H1 (cell line): ENCODE results near the gene TMPRSS3. TPM values are rescaled to one million over a fixed set of nuclear protein-coding genes. Genes with fewer than 3 reads are reported as not detected.

Source experiments
- CTCF ChIA-PET: fragments of 300-600 bp; sonication (Branson Sonifier 250); formaldehyde crosslinking; loops from one replicate; lab custom pipeline; 2021; ENCODE audit not compliant: partially characterized antibody; lab: Charles Lee
- POLR2A ChIA-PET: fragments of 300-600 bp; sonication (Branson Sonifier 250); formaldehyde crosslinking; loops from one replicate; lab custom pipeline; 2021; ENCODE audit warnings: inconsistent platforms; ENCODE audit not compliant: partially characterized antibody; lab: Charles Lee
- DNase-seq, 2 experiments: peaks; one replicate each; pipeline versions ENCODE4 v3.0.0 to v3.0.0-alpha.2; 2010 to 2022; ENCODE audit warnings: low spot score in 2 of 2, low read depth in 1 of 2, mixed read lengths in 1 of 2
- FAIRE-seq: peaks from 2 replicates; lab custom pipeline; 2011; peaks lifted over from hg19 to GRCh38; lab: Jason Lieb, UNC
- H2AFZ ChIP-seq: 2 replicates; pipeline ENCODE4 v1.8.1; 2012; ENCODE audit warnings: low read length, inconsistent platforms
- H2AK5ac ChIP-seq: 2 replicates; pipeline ENCODE4 v1.6.1; 2013; ENCODE audit warnings: low read depth, low read length
- H2BK120ac ChIP-seq: replicated peaks from 2 replicates; pipeline ENCODE3; 2013; ENCODE audit warnings: low read depth, low read length, inconsistent platforms
- H2BK12ac ChIP-seq: 2 replicates; pipeline ENCODE4 v1.6.1; 2013; ENCODE audit warnings: low read depth, low read length
- H2BK15ac ChIP-seq: 2 replicates; pipeline ENCODE4 v1.6.1; 2013; ENCODE audit warnings: low read length
- H2BK20ac ChIP-seq: 2 replicates; pipeline ENCODE4 v1.6.1; 2013; ENCODE audit warnings: low read length
- H2BK5ac ChIP-seq: 2 replicates; pipeline ENCODE4 v1.6.1; 2013; ENCODE audit warnings: low read depth, low read length
- H3K14ac ChIP-seq: 2 replicates; pipeline ENCODE4 v1.6.1; 2013; ENCODE audit warnings: inconsistent platforms; ENCODE audit not compliant: insufficient read length
- H3K18ac ChIP-seq: 2 replicates; pipeline ENCODE4 v1.6.1; 2013; ENCODE audit warnings: low read length; ENCODE audit errors: extremely low read depth
- H3K23ac ChIP-seq: 2 replicates; pipeline ENCODE4 v1.6.1; 2013; ENCODE audit warnings: inconsistent platforms; ENCODE audit not compliant: insufficient read length
- H3K23me2 ChIP-seq: 2 replicates; pipeline ENCODE4 v1.6.1; 2013; ENCODE audit warnings: low read depth, low read length
- H3K27ac ChIP-seq: 2 replicates; pipeline ENCODE4 v1.6.1; 2011; ENCODE audit warnings: low read depth, low read length, inconsistent platforms
- H3K27me3 ChIP-seq, 4 experiments: replicated peaks in 1 of 4; 1 replicate in 1 of 4; 2 replicates in 3 of 4; pipeline versions ENCODE4 v1.6.1 to v1.8.1; 2011 to 2013; ENCODE audit warnings: low read length in 3 of 4, mild to moderate bottlenecking in 3 of 4, inconsistent platforms in 2 of 4, mixed read lengths in 2 of 4, moderate library complexity in 1 of 4; ENCODE audit not compliant: control insufficient read depth in 3 of 4, insufficient read depth in 3 of 4; ENCODE audit errors: extremely low read depth in 1 of 4
- H3K36me3 ChIP-seq, 4 experiments: 2 replicates each; pipeline versions ENCODE4 v1.6.1 to v1.8.1; 2011 to 2013; ENCODE audit warnings: mild to moderate bottlenecking in 4 of 4, low read length in 3 of 4, moderate library complexity in 2 of 4, control low read depth in 1 of 4, inconsistent platforms in 1 of 4; ENCODE audit not compliant: insufficient read depth in 4 of 4, control insufficient read depth in 2 of 4
- H3K4ac ChIP-seq: replicated peaks from 2 replicates; pipeline ENCODE3; 2013; ENCODE audit warnings: low read length, low read depth, mixed read lengths, inconsistent platforms; ENCODE audit not compliant: insufficient read length
- H3K4me1 ChIP-seq, 4 experiments: replicated peaks in 1 of 4; 1 replicate in 1 of 4; 2 replicates in 3 of 4; pipeline versions ENCODE4 v1.6.1 to v1.8.1; 2011 to 2013; ENCODE audit warnings: low read length in 3 of 4, inconsistent platforms in 2 of 4, mixed read lengths in 1 of 4; ENCODE audit not compliant: insufficient read depth in 4 of 4, control insufficient read depth in 3 of 4
- H3K4me2 ChIP-seq, 2 experiments: 2 replicates each; pipeline versions ENCODE4 v1.6.1 to v1.8.1; 2011 to 2013; ENCODE audit warnings: low read depth in 2 of 2, low read length in 2 of 2, control low read depth in 1 of 2, inconsistent platforms in 1 of 2, mild to moderate bottlenecking in 1 of 2; ENCODE audit not compliant: insufficient read depth in 1 of 2
- H3K4me3 ChIP-seq, 4 experiments: fragments of 200-600, 300-600 bp in 1 of 4; sonication (generic), shearing (Covaris generic), sonication (Bioruptor Twin) in 1 of 4; 2 replicates each; pipeline versions ENCODE4 v1.5.1 to v1.8.1; 2011 to 2016; ENCODE audit warnings: low read length in 4 of 4, low read depth in 3 of 4, control low read depth in 2 of 4, inconsistent platforms in 2 of 4, mild to moderate bottlenecking in 2 of 4, mixed read lengths in 1 of 4, moderate library complexity in 1 of 4; ENCODE audit not compliant: insufficient read depth in 2 of 4; ENCODE audit errors: extremely low read depth in 1 of 4
- H3K56ac ChIP-seq: replicated peaks from 2 replicates; pipeline ENCODE3; 2013; ENCODE audit warnings: low read depth, mild to moderate bottlenecking, mixed read lengths, low read length, inconsistent platforms; ENCODE audit not compliant: insufficient read length
- H3K79me1 ChIP-seq: 2 replicates; pipeline ENCODE4 v1.6.1; 2013; ENCODE audit warnings: low read depth, low read length, control low read depth
- H3K79me2 ChIP-seq, 2 experiments: 2 replicates each; pipeline versions ENCODE4 v1.6.1 to v1.8.1; 2012 to 2013; ENCODE audit warnings: low read length in 2 of 2, mild to moderate bottlenecking in 2 of 2, inconsistent platforms in 1 of 2; ENCODE audit not compliant: insufficient read depth in 2 of 2, control insufficient read depth in 1 of 2
- H3K9ac ChIP-seq, 4 experiments: replicated peaks in 1 of 4; 1 replicate in 1 of 4; 2 replicates in 3 of 4; pipeline versions ENCODE4 v1.6.1 to v1.8.1; 2011 to 2013; ENCODE audit warnings: low read depth in 3 of 4, low read length in 3 of 4, control low read depth in 2 of 4, mild to moderate bottlenecking in 2 of 4, moderate library complexity in 2 of 4, inconsistent platforms in 1 of 4; ENCODE audit errors: extremely low read depth in 1 of 4
- H3K9me3 ChIP-seq, 2 experiments: 2 replicates each; pipeline versions ENCODE4 v1.6.1 to v1.8.1; 2012 to 2013; ENCODE audit warnings: mild to moderate bottlenecking in 2 of 2, moderate library complexity in 2 of 2, control low read depth in 1 of 2, inconsistent platforms in 1 of 2, low read depth in 1 of 2, low read length in 1 of 2, mixed read lengths in 1 of 2; ENCODE audit not compliant: insufficient read depth in 2 of 2
- H4K20me1 ChIP-seq, 2 experiments: replicated peaks in 1 of 2; 2 replicates each; pipeline versions ENCODE3 to v1.8.1; 2011 to 2013; ENCODE audit warnings: inconsistent platforms in 2 of 2, low read length in 2 of 2, mild to moderate bottlenecking in 1 of 2; ENCODE audit not compliant: insufficient read depth in 2 of 2, control insufficient read depth in 1 of 2
- H4K5ac ChIP-seq: 2 replicates; pipeline ENCODE4 v1.6.1; 2013; ENCODE audit warnings: low read length, low read depth, mixed read lengths, inconsistent platforms; ENCODE audit not compliant: insufficient read length
- H4K8ac ChIP-seq: 2 replicates; pipeline ENCODE4 v1.8.0; 2013; ENCODE audit warnings: mild to moderate bottlenecking, moderate library complexity, low read length, inconsistent platforms; ENCODE audit not compliant: insufficient read depth; ENCODE audit errors: extremely low read depth
- H4K91ac ChIP-seq: replicated peaks from 2 replicates; pipeline ENCODE3; 2013; ENCODE audit warnings: low read length, mixed read lengths, inconsistent platforms; ENCODE audit not compliant: insufficient read length
- CTBP2 ChIP-seq: IDR thresholded peaks from 2 replicates; pipeline ENCODE4 v1.7.0; 2011; ENCODE audit warnings: borderline replicate concordance, mild to moderate bottlenecking, moderate library complexity, mixed read lengths, low read length; ENCODE audit not compliant: insufficient read depth, insufficient read length
- EP300 ChIP-seq, 2 experiments: IDR thresholded peaks; 1 replicate in 1 of 2; 2 replicates in 1 of 2; pipeline ENCODE4 v1.6.1; 2011 to 2012; ENCODE audit warnings: low read depth in 2 of 2, low read length in 2 of 2, mild to moderate bottlenecking in 2 of 2, borderline replicate concordance in 1 of 2, inconsistent platforms in 1 of 2, moderate library complexity in 1 of 2
- FOSL1 ChIP-seq: IDR thresholded peaks from 2 replicates; pipeline ENCODE4 v1.6.1; 2011; ENCODE audit warnings: mild to moderate bottlenecking, low read depth, low read length, moderate library complexity; ENCODE audit not compliant: insufficient read depth
- JUND ChIP-seq: IDR thresholded peaks from 2 replicates; pipeline ENCODE4 v1.6.1; 2011; ENCODE audit warnings: mild to moderate bottlenecking, improper control_type of control experiment, low read length
- KDM4A ChIP-seq: IDR thresholded peaks from one replicate; pipeline ENCODE4 v1.7.1; 2012; ENCODE audit warnings: low read depth, mild to moderate bottlenecking, moderate library complexity, low read length, inconsistent platforms; ENCODE audit not compliant: severe bottlenecking
- MAFK ChIP-seq: IDR thresholded peaks from 2 replicates; pipeline ENCODE4 v1.6.1; 2012; ENCODE audit warnings: low read depth, mild to moderate bottlenecking, improper control_type of control experiment, low read length
- POLR2A ChIP-seq, 2 experiments: IDR thresholded peaks; 1 replicate in 1 of 2; 2 replicates in 1 of 2; pipeline ENCODE4 v1.6.1; 2011; ENCODE audit warnings: low read depth in 2 of 2, low read length in 2 of 2, mild to moderate bottlenecking in 2 of 2; ENCODE audit errors: control extremely low read depth in 1 of 2
- RFX5 ChIP-seq: IDR thresholded peaks from 2 replicates; pipeline ENCODE4 v1.6.1; 2011; ENCODE audit warnings: low read depth, low read length, improper control_type of control experiment, borderline replicate concordance
- RNF2 ChIP-seq: fragments of 200-900, 300-1000 bp; sonication (generic); IDR thresholded peaks from 2 replicates; pipeline ENCODE4 v1.7.1; 2016; ENCODE audit warnings: borderline replicate concordance, low read depth, mild to moderate bottlenecking, antibody characterized with exemption, low read length; ENCODE audit not compliant: poor library complexity, severe bottlenecking; ENCODE audit errors: missing control alignments
- SIRT6 ChIP-seq: IDR thresholded peaks from one replicate; pipeline ENCODE4 v1.7.1; 2012; ENCODE audit warnings: low read length, inconsistent platforms
- SUZ12 ChIP-seq: fragments of 200-600 bp; sonication (generic); IDR thresholded peaks from 2 replicates; pipeline ENCODE4 v1.6.1; 2012; ENCODE audit warnings: mild to moderate bottlenecking, inconsistent platforms, low read length, moderate library complexity, mixed read lengths
- TCF12 ChIP-seq: IDR thresholded peaks from 2 replicates; pipeline ENCODE4 v1.6.1; 2011; ENCODE audit warnings: low read depth, mild to moderate bottlenecking, low read length
- USF2 ChIP-seq: IDR thresholded peaks from 2 replicates; pipeline ENCODE4 v1.6.1; 2011; ENCODE audit warnings: low read length, improper control_type of control experiment
- WGBS, 2 experiments: shearing (Covaris generic) in 1 of 2; methylation state at CpG; one replicate each; pipeline versions ENCODE4 v1.1.6 to v1.1.7; 2013 to 2015; ENCODE audit warnings: low lambda C conversion rate in 2 of 2, mixed read lengths in 2 of 2, inconsistent platforms in 1 of 2, low coverage in 1 of 2, missing lambda C conversion rate in 1 of 2; ENCODE audit not compliant: insufficient replicate concordance in 2 of 2, insufficient coverage in 1 of 2, insufficient read length in 1 of 2; ENCODE audit errors: extremely low coverage in 1 of 2, missing lambda C conversion rate in 1 of 2; 5-methylcytosine and 5-hydroxymethylcytosine counted together
- polyA plus RNA-seq, 7 experiments: library from polyadenylated mRNA; depleted of rRNA in 3 of 7; stranded (reverse) in 5 of 7; unstranded in 2 of 7; fragments of >200 nt in 5 of 7; fragments of 200-250 nt in 2 of 7; gene quantifications; 1 replicate in 5 of 7; 2 replicates in 1 of 7; 4 replicates in 1 of 7; pipeline versions ENCODE4 v1.2.1 to v1.2.3, GENCODE V29; 2011 to 2013; ENCODE audit warnings: missing spikeins in 2 of 7, mixed read lengths in 2 of 7
- total RNA-seq: library from RNA; stranded (reverse); fragmentation: NEBNext Ultra II Directional; extraction: Animal tissue kit (Norgen Biotek cat#: 25700); gene quantifications from 2 replicates; pipeline ENCODE4 v1.2.1, GENCODE V29; 2021

The TMPRSS3 gene
- total and polyA plus RNA-seq, 2 of the 8 experiments (the other 6 are each of a cell fraction or from before 2014, with no cell fraction given), result 0.38 TPM; not detected in 1

- Histone ChIP-seq H3K4me1 (peaks cover 0 to 1% (median 0%) of the 10 kb centered on the region in 4 experiments; a peak in 1 of 7 replicates), H3K23me2 (peaks cover 6% of the 10 kb centered on the region), H2BK120ac (no peak overlapping the region), H3K23ac (no peak overlapping the region), H3K9me3 (0 out of 4 replicates have a peak, but pooled peaks cover 2 to 3% of the 10 kb centered on the region in 2 experiments), H2AK5ac (no peak overlapping the region), H3K27ac (no peak overlapping the region), H3K4me2 (no peak overlapping the region), H3K9ac (no peak overlapping the region), H4K5ac (no peak overlapping the region), H3K79me1 (no peaks in the 10 kb centered on the region), H4K8ac (no peak overlapping the region), H3K36me3 (no peaks in the 10 kb centered on the region), H3K4me3 (no peak overlapping the region), H4K91ac (no peak overlapping the region), H3K79me2 (no peaks in the 10 kb centered on the region), H3K56ac (no peak overlapping the region), H3K14ac (no peak overlapping the region), H3K27me3 (no peaks in the 10 kb centered on the region), H2BK15ac (no peak overlapping the region), H2BK12ac (no peak overlapping the region), H2BK5ac (no peak overlapping the region), H4K20me1 (peaks cover 0 to 3% of the 10 kb centered on the region in 2 experiments), H2BK20ac (no peak overlapping the region), H2AFZ (no peak overlapping the region), H3K4ac (no peak overlapping the region), H3K18ac (no peak overlapping the region)
- POLR2A ChIA-PET, result no interaction called here
- TF ChIP-seq POLR2A (IDR thresholded peaks at IDR 0.05; ENCODE audit: control extremely low read depth in 1 of 2, low read depth in 2 of 2, low read length in 2 of 2) (no peak), SUZ12 (no peak), RNF2 (no peak), CTBP2 (no peak), TCF12 (no peak), KDM4A (no peak), RFX5 (no peak), SIRT6 (no peak), USF2 (no peak), FOSL1 (no peak), MAFK (no peak), JUND (no peak), EP300 (IDR thresholded peaks at IDR 0.05; ENCODE audit: borderline replicate concordance in 1 of 2, low read depth in 2 of 2, low read length in 2 of 2) (no peak)
- no peak for FAIRE-seq
- DNase-seq, result no peak
- 94% methylated on average over 7 of the region's 7 CpGs; no CpG with 5 or more reads in 1 of the 2 experiments for WGBS, 2 experiments
- CTCF ChIA-PET, result no interaction called here
Observed at GRCh38 chr21:42406866-42407265, 11.0 kb upstream of the TMPRSS3 start.
